ENCODE measurements around the gene STXBP1. TPM values are rescaled to one million over a fixed set of nuclear protein-coding genes. Genes with fewer than 3 reads are reported as not detected.

The STXBP1 gene
- total and polyA plus RNA-seq, 7 donors: 3.7 to 97.2 (median 32.3) TPM

- TF ChIP-seq CTCF (IDR thresholded peaks at IDR 0.05) (peak in 1 of 4 experiments; percentile 3), EP300 (IDR thresholded peaks at IDR 0.05) (no peak)
- Histone ChIP-seq H3K27ac (peak overlapping the region; percentile 91 to 98 (median 98)), H3K4me3 (peak overlapping the region in 1 of 4 donors; percentile 93), H3K4me1 (peaks cover 0 to 27% (median 16%) of the 10 kb centered on the region in 4 donors), H3K36me3 (peaks cover 0 to 17% (median 4%) of the 10 kb centered on the region in 4 donors), H3K9me3 (no peaks in the 10 kb centered on the region), H3K27me3 (no peaks in the 10 kb centered on the region)
- no peak for DNase-seq
- intact Hi-C loops (cut with DNase I): loop anchor here (1.0 to 2.0 kb wide), 3 partner anchors 50 to 181 kb away; partner anchors contain the start of gene ST6GALNAC4
- WGBS, 2 donors: 29 to 41% methylated on average over 15 of the region's 15 CpGs
Measured at GRCh38 chr9:127735530-127736185, 123.6 kb downstream of the STXBP1 start.

- H3K4me3 ChIP-seq: no peak overlapping the region
- H3K36me3 ChIP-seq: no peaks in the 10 kb centered on the region
- H3K9me3 ChIP-seq: no peaks in the 10 kb centered on the region
- H3K27me3 ChIP-seq: peaks cover 4 to 23% (median 21%) of the 10 kb centered on the region in 3 donors
- H3K4me1 ChIP-seq: peaks cover 0 to 30% (median 21%) of the 10 kb centered on the region in 4 donors
- intact Hi-C loops (cut with DNase I): no loop called here
- WGBS, 2 donors: 84 to 90% methylated on average over 13 of the region's 13 CpGs
- no peak for DNase-seq
- TF ChIP-seq EP300 (IDR thresholded peaks at IDR 0.05) (no peak), POLR2A (IDR thresholded peaks at IDR 0.05) (no peak), POLR2AphosphoS5 (IDR thresholded peaks at IDR 0.05) (no peak), CTCF (IDR thresholded peaks at IDR 0.05) (no peak)
- H3K27ac ChIP-seq: no peak overlapping the region
Measured at GRCh38 chr9:127738666-127739065, 126.6 kb downstream of the STXBP1 start.

DNA sequence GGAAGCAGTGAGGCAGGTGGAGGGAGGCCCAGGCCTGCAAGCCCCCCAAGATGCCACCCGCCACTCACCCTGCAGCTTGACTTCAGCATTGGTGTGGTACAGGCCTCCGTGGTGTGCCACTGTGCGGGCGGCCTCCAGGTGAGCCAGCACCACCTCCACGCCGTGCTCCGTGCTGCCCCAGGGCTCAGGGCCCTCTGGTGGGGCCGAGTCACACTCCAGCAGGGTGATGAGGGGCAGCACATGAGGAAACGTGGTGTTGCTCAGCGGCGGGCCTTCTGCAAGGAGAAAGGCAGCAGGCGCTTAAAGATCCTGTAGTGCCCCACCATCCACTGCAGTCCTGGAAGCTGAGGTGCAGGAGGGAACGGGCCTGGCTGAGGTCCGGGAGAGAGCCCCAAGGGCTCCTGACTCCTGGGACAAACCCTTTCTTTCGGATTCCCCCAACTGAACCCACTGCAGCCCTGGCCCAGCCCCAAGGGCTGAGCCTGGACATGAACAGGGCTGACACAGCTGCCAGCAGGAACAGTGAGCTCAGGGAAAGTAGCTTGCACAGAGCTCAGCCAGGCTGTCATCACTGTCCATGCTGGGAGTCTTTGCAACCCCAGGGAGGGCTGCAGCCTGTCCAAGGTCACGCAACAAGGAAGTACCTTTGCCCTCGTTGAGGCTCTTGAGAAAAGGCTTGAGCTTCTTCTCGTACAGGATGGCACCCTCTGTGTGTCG is 127.7 kb downstream of the STXBP1 start:
- 73 to 88% methylated on average over 19 of the region's 19 CpGs for WGBS, 2 donors
- intact Hi-C loops (cut with DNase I): no loop called here

DNA sequence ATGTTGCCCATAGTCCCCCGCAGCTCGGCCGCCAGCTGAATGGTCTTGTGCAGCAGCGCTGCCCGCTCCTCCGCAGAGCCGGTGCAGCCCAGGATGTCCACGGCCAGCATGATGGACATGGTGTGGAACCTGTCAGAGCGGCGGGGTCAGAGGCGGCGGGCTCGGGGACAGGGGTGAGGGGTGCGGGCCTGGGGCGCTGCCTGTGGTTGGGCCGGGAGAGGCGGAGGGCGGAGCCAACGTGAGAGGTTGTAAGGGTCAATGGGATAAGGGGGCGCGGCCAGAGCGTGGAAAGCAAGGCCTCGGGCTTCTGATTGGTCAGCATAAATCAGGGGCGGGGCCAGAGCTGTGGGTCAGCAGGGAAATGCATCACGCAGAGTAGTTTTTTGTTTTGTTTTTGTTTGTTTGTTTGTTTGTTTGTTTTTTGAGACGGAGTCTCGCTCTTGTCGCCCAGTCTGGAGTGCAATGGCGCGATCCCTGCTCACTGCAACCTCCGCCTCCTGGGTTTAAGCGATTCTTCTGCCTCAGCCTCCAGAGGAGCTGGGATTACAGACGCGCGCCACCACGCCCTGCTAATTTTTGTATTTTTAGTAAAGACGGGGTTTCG is 129.9 kb downstream of the STXBP1 start:
- intact Hi-C loops (cut with DNase I): no loop called here
- no peaks in the 10 kb centered on the region for H3K9me3 ChIP-seq
- H3K27me3 ChIP-seq: peaks cover 4 to 35% (median 23%) of the 10 kb centered on the region in 3 donors
- peak overlapping the region in 2 of 4 donors; percentile 7 to 58 for H3K27ac ChIP-seq
- WGBS, 2 donors: 29 to 67% methylated on average over 38 of the region's 38 CpGs
- DNase-seq: no peak
- H3K4me1 ChIP-seq: peaks cover 0 to 15% (median 10%) of the 10 kb centered on the region in 4 donors
- TF ChIP-seq POLR2AphosphoS5 (IDR thresholded peaks at IDR 0.05): no peak
- TF ChIP-seq EP300 (IDR thresholded peaks at IDR 0.05): no peak
- TF ChIP-seq CTCF (IDR thresholded peaks at IDR 0.05): no peak
- no peak for TF ChIP-seq POLR2A (IDR thresholded peaks at IDR 0.05)
- no peaks in the 10 kb centered on the region for H3K36me3 ChIP-seq
- H3K4me3 ChIP-seq: peak overlapping the region in 1 of 4 donors; percentile 12

More for the DNA sequence above, 127.7 kb downstream of the STXBP1 start:
- Histone ChIP-seq H3K4me3 (no peak overlapping the region), H3K36me3 (no peaks in the 10 kb centered on the region), H3K9me3 (no peaks in the 10 kb centered on the region), H3K27ac (peak overlapping the region; percentile 30 to 74 (median 46)), H3K27me3 (peaks cover 4 to 32% (median 23%) of the 10 kb centered on the region in 3 donors), H3K4me1 (peaks cover 0 to 20% (median 13%) of the 10 kb centered on the region in 4 donors)
- TF ChIP-seq EP300 (IDR thresholded peaks at IDR 0.05) (no peak), POLR2A (IDR thresholded peaks at IDR 0.05) (no peak), CTCF (IDR thresholded peaks at IDR 0.05) (no peak), POLR2AphosphoS5 (IDR thresholded peaks at IDR 0.05) (no peak)
- no peak for DNase-seq

Other genes starting within 250 kb of the STXBP1 start
- gene SLC2A8, start 215.1 kb upstream of the STXBP1 start, total RNA-seq: 10 to 100 TPM; 45.1 to 68.7 (median 64.4) TPM
- gene SLC2A8, start 215.1 kb upstream of the STXBP1 start, polyA plus RNA-seq: 10 to 100 TPM in 2 of 3 donors, 1 to 10 TPM in 1; 7.2 to 19.3 (median 11.8) TPM
- 10 to 100 TPM; 10.9 to 14.6 (median 13.9) TPM for gene ZNF79, start 187.9 kb upstream of the STXBP1 start, total RNA-seq
- gene ZNF79, start 187.9 kb upstream of the STXBP1 start, polyA plus RNA-seq: 1 to 10 TPM in 2 of 3 donors, under 1 TPM in 1; 0.60 to 3.5 (median 2.3) TPM
- 1,000 to 10,000 TPM; 2,502 to 5,061 (median 3,494) TPM for gene RPL12, start 160.9 kb upstream of the STXBP1 start, total RNA-seq
- gene RPL12, start 160.9 kb upstream of the STXBP1 start, polyA plus RNA-seq: 1,000 to 10,000 TPM; 2,492 to 4,552 (median 2,965) TPM
- gene LRSAM1, start 160.8 kb upstream of the STXBP1 start, total RNA-seq: 10 to 100 TPM; 17.9 to 54.0 (median 30.2) TPM
- gene LRSAM1, start 160.8 kb upstream of the STXBP1 start, polyA plus RNA-seq: 10 to 100 TPM in 1 of 3 donors, 1 to 10 TPM in 2; 6.9 to 17.4 (median 7.2) TPM
- gene CFAP157, start 94.7 kb downstream of the STXBP1 start, total RNA-seq: not detected
- gene CFAP157, start 94.7 kb downstream of the STXBP1 start, polyA plus RNA-seq: under 1 TPM in 1 of 3 donors, not detected in 2; 0.12 TPM
- gene PTRH1, start 103.4 kb downstream of the STXBP1 start, total RNA-seq: 10 to 100 TPM in 3 of 4 donors, 1 to 10 TPM in 1; 8.9 to 25.8 (median 19.4) TPM
- 10 to 100 TPM in 2 of 3 donors, 1 to 10 TPM in 1; 9.6 to 18.6 (median 10.4) TPM for gene PTRH1, start 103.4 kb downstream of the STXBP1 start, polyA plus RNA-seq
- not detected for gene TTC16, start 103.8 kb downstream of the STXBP1 start, total RNA-seq
- gene TTC16, start 103.8 kb downstream of the STXBP1 start, polyA plus RNA-seq: under 1 TPM in 1 of 3 donors, not detected in 2; 0.15 TPM
- 10 to 100 TPM in 1 of 4 donors, 1 to 10 TPM in 3; 6.1 to 10.4 (median 7.9) TPM for gene TOR2A, start 123.0 kb downstream of the STXBP1 start, total RNA-seq
- 10 to 100 TPM; 12.6 to 26.4 (median 15.7) TPM for gene TOR2A, start 123.0 kb downstream of the STXBP1 start, polyA plus RNA-seq
- gene SH2D3C, start 166.4 kb downstream of the STXBP1 start, total RNA-seq: 1 to 10 TPM; 3.1 to 7.2 (median 4.9) TPM
- 10 to 100 TPM in 1 of 3 donors, 1 to 10 TPM in 2; 1.4 to 11.3 (median 6.6) TPM for gene SH2D3C, start 166.4 kb downstream of the STXBP1 start, polyA plus RNA-seq
- 10 to 100 TPM; 44.9 to 77.2 (median 51.8) TPM for gene CDK9, start 173.8 kb downstream of the STXBP1 start, total RNA-seq
- gene CDK9, start 173.8 kb downstream of the STXBP1 start, polyA plus RNA-seq: 10 to 100 TPM; 28.9 to 47.2 (median 32.4) TPM
- 10 to 100 TPM; 32.1 to 47.9 (median 35.8) TPM for gene FPGS, start 190.6 kb downstream of the STXBP1 start, total RNA-seq
- 10 to 100 TPM in 2 of 3 donors, 1 to 10 TPM in 1; 9.2 to 51.3 (median 16.8) TPM for gene FPGS, start 190.6 kb downstream of the STXBP1 start, polyA plus RNA-seq
- 10 to 100 TPM; 17.1 to 28.5 (median 20.6) TPM for gene ENG, start 242.4 kb downstream of the STXBP1 start, total RNA-seq
- gene ENG, start 242.4 kb downstream of the STXBP1 start, polyA plus RNA-seq: 10 to 100 TPM in 2 of 3 donors, 1 to 10 TPM in 1; 5.4 to 50.4 (median 25.7) TPM